ENCODE measurements around the gene GPR6. TPM values are rescaled to one million over a fixed set of nuclear protein-coding genes. Genes with fewer than 3 reads are reported as not detected.

Gene GPR6
- total and polyA plus RNA-seq, 9 of the 15 experiments (the other 6 are each of a cell fraction or from before 2014, with no cell fraction given), result not detected

- Histone ChIP-seq H3K9ac (ENCODE audit: insufficient read depth in 1 of 2, low read depth in 2 of 2, low read length in 2 of 2) (no peak overlapping the region), H3K36me3 (ENCODE audit: control insufficient read depth, insufficient read depth, low read length) (no peaks in the 10 kb centered on the region), H3K4me1 (replicated peaks in 1 of 2; ENCODE audit: control insufficient read depth in 2 of 2, insufficient read depth in 2 of 2, low read length in 2 of 2) (no peaks in the 10 kb centered on the region), H3K27ac (ENCODE audit: extremely low read depth, low read depth, low read length) (no peak overlapping the region), H2AFZ (ENCODE audit: low read depth, low read length) (no peak overlapping the region), H4K20me1 (replicated peaks; ENCODE audit: control insufficient read depth, insufficient read depth, low read length) (no peaks in the 10 kb centered on the region), H3K27me3 (ENCODE audit: control insufficient read depth in 2 of 2, insufficient read depth in 2 of 2, low read length in 2 of 2) (peaks cover 2 to 10% of the 10 kb centered on the region in 2 experiments; a peak in 3 of 5 replicates), H3K4me2 (ENCODE audit: insufficient read depth, low read length) (no peak overlapping the region), H3K4me3 (no peak overlapping the region), H3K79me2 (ENCODE audit: control insufficient read depth, insufficient read depth, low read length) (no peaks in the 10 kb centered on the region), H3K9me1 (ENCODE audit: control insufficient read depth, insufficient read depth, low read length) (no peaks in the 10 kb centered on the region), H3K9me3 (replicated peaks; ENCODE audit: control insufficient read depth, insufficient read depth, low read depth, low read length) (no peaks in the 10 kb centered on the region)
- ATAC-seq (no peak), FAIRE-seq (no peak), DNase-seq (ENCODE audit: extremely low read depth in 1 of 4, low spot score in 3 of 4) (no peak)
- in situ Hi-C loops (cut with MboI), result no loop called here
- ChIA-PET CTCF (ENCODE audit: low intra/inter-chr PET ratio) (no interaction called here), POLR2A (no interaction called here)
- intact Hi-C loops (cut with micrococcal nuclease), result no loop called here
- WGBS (ENCODE audit: insufficient coverage, low coverage, missing lambda C conversion rate), result 2% methylated on average over 4 of the region's 4 CpGs
- no TSS peak for BruUV-seq (replicated peaks)
- no peak for TF ChIP-seq DLX4 (CRISPR knock-in tag; IDR thresholded peaks at IDR 0.05)
- no peak for TF ChIP-seq ZNF175 (CRISPR knock-in tag; IDR thresholded peaks at IDR 0.05; ENCODE audit: low read depth)
- no peak for TF ChIP-seq NKRF (IDR thresholded peaks at IDR 0.05; ENCODE audit: borderline replicate concordance)
- TF ChIP-seq SUPT5H (IDR thresholded peaks at IDR 0.05), result no peak
- no peak for TF ChIP-seq SP2 (IDR thresholded peaks at IDR 0.05; ENCODE audit: extremely low read depth, low read depth, low read length, poor library complexity, severe bottlenecking)
- TF ChIP-seq, protein P1, sequence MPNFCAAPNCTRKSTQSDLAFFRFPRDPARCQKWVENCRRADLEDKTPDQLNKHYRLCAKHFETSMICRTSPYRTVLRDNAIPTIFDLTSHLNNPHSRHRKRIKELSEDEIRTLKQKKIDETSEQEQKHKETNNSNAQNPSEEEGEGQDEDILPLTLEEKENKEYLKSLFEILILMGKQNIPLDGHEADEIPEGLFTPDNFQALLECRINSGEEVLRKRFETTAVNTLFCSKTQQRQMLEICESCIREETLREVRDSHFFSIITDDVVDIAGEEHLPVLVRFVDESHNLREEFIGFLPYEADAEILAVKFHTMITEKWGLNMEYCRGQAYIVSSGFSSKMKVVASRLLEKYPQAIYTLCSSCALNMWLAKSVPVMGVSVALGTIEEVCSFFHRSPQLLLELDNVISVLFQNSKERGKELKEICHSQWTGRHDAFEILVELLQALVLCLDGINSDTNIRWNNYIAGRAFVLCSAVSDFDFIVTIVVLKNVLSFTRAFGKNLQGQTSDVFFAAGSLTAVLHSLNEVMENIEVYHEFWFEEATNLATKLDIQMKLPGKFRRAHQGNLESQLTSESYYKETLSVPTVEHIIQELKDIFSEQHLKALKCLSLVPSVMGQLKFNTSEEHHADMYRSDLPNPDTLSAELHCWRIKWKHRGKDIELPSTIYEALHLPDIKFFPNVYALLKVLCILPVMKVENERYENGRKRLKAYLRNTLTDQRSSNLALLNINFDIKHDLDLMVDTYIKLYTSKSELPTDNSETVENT (CRISPR knock-in tag; IDR thresholded peaks at IDR 0.05), result no peak
These were observed 31.1 kb upstream of the GPR6 start for GRCh38 chr6:109946979-109947378.
